HEK293 (cell line): Measurements from ENCODE around the gene ETV4.

Source experiments
- CTCF ChIA-PET: fragments of 350-600 bp; formaldehyde crosslinking; extraction: SDS; loops from one replicate; lab custom pipeline; 2021; ENCODE audit warnings: antibody characterized with exemption; lab: Yijun Ruan, JAX
- POLR2A ChIA-PET: fragments of 300-600 bp; formaldehyde crosslinking; extraction: SDS; loops from one replicate; lab custom pipeline; 2020; ENCODE audit warnings: antibody characterized with exemption, inconsistent platforms; lab: Yijun Ruan, JAX
- H3K27ac ChIP-seq: fragments of 200-500 bp; sonication (Bioruptor generic); 2 replicates; pipeline ENCODE4 v1.5.1; 2014; ENCODE audit warnings: low read depth, low read length, control low read depth, inconsistent platforms; ENCODE audit errors: extremely low read depth
- H3K36me3 ChIP-seq, 2 experiments: fragments of 200-500 bp in 1 of 2; sonication (Bioruptor generic) in 1 of 2; 1 replicate in 1 of 2; 2 replicates in 1 of 2; pipeline ENCODE4 v1.5.1; 2014 to 2017; ENCODE audit warnings: inconsistent platforms in 2 of 2, low read length in 2 of 2; ENCODE audit not compliant: control insufficient read depth in 2 of 2, insufficient read depth in 1 of 2
- H3K4me1 ChIP-seq: fragments of 200-500 bp; sonication (Bioruptor generic); 2 replicates; pipeline ENCODE4 v1.5.1; 2014; ENCODE audit warnings: mild to moderate bottlenecking, low read length, inconsistent platforms; ENCODE audit not compliant: control insufficient read depth, insufficient read depth
- H3K4me3 ChIP-seq: 2 replicates; pipeline ENCODE4 v1.5.1; 2011; ENCODE audit warnings: low read depth, mild to moderate bottlenecking, control low read depth, low read length, moderate library complexity
- H3K9me3 ChIP-seq: fragments of 200-500 bp; sonication (Bioruptor generic); 2 replicates; pipeline ENCODE4 v1.5.1; 2014; ENCODE audit warnings: low read depth, low read length, inconsistent platforms; ENCODE audit not compliant: control insufficient read depth, insufficient read depth
- BCL6B ChIP-seq: fragments of 450-650 bp; formaldehyde crosslinking; IDR thresholded peaks from 2 replicates; pipeline ENCODE4 v1.5.1; 2017; ENCODE audit warnings: missing biosample characterization, missing genetic modification characterization
- FEZF1 ChIP-seq: fragments of 450-650 bp; formaldehyde crosslinking; IDR thresholded peaks from 2 replicates; pipeline ENCODE4 v1.5.1; 2016; ENCODE audit warnings: missing biosample characterization, missing genetic modification characterization
- GFI1B ChIP-seq: fragments of 450-650 bp; formaldehyde crosslinking; IDR thresholded peaks from 2 replicates; pipeline ENCODE4 v1.5.1; 2016; ENCODE audit warnings: missing biosample characterization, missing genetic modification characterization
- IKZF3 ChIP-seq: fragments of 450-650 bp; IDR thresholded peaks from 2 replicates; pipeline ENCODE4 v1.5.0; 2018; ENCODE audit warnings: missing biosample characterization, mild to moderate bottlenecking, missing genetic modification characterization, moderate library complexity
- MZF1 ChIP-seq: fragments of 450-650 bp; formaldehyde crosslinking; IDR thresholded peaks from 2 replicates; pipeline ENCODE4 v1.5.1; 2017; ENCODE audit warnings: missing biosample characterization, missing genetic modification characterization, borderline replicate concordance
- PBX3 ChIP-seq: sonication (generic); formaldehyde crosslinking; IDR thresholded peaks from 2 replicates; pipeline ENCODE4 v1.8.1; 2022; ENCODE audit warnings: mild to moderate bottlenecking, moderate library complexity, missing genetic modification reagents
- SALL2 ChIP-seq: fragments of 450-650 bp; formaldehyde crosslinking; IDR thresholded peaks from 2 replicates; pipeline ENCODE4 v1.5.0; 2017; ENCODE audit warnings: missing biosample characterization, mild to moderate bottlenecking, missing genetic modification characterization, borderline replicate concordance
- TCF7L2 ChIP-seq: IDR thresholded peaks from 2 replicates; pipeline ENCODE4 v1.6.1; 2011; ENCODE audit warnings: low read depth, mild to moderate bottlenecking, inconsistent platforms, low read length, moderate library complexity, borderline replicate concordance
- TRIM28 ChIP-seq: IDR thresholded peaks from 2 replicates; pipeline ENCODE4 v1.6.1; 2011; ENCODE audit warnings: low read length, control low read depth, borderline replicate concordance
- TSHZ1 ChIP-seq: fragments of 450-650 bp; formaldehyde crosslinking; IDR thresholded peaks from 2 replicates; pipeline ENCODE4 v1.5.1; 2016; ENCODE audit warnings: missing biosample characterization, missing genetic modification characterization, borderline replicate concordance
- ZBTB20 ChIP-seq: fragments of 450-650 bp; formaldehyde crosslinking; IDR thresholded peaks from 2 replicates; pipeline ENCODE4 v1.5.1; 2016; ENCODE audit warnings: missing biosample characterization, missing genetic modification characterization
- ZBTB48 ChIP-seq: fragments of 450-650 bp; formaldehyde crosslinking; IDR thresholded peaks from 2 replicates; pipeline ENCODE4 v1.5.1; 2016; ENCODE audit warnings: missing biosample characterization, missing genetic modification characterization
- ZFP69B ChIP-seq: fragments of 450-650 bp; formaldehyde crosslinking; IDR thresholded peaks from 2 replicates; pipeline ENCODE4 v1.5.1; 2016; ENCODE audit warnings: missing biosample characterization, missing genetic modification characterization
- ZNF248 ChIP-seq: fragments of 450-650 bp; formaldehyde crosslinking; IDR thresholded peaks from 2 replicates; pipeline ENCODE4 v1.5.1; 2017; ENCODE audit warnings: missing biosample characterization, missing genetic modification characterization
- ZNF335 ChIP-seq: fragments of 450-650 bp; formaldehyde crosslinking; conservative IDR thresholded peaks from 2 replicates; pipeline ENCODE4 v1.5.1; 2016; ENCODE audit warnings: missing biosample characterization, missing genetic modification characterization
- ZNF341 ChIP-seq: fragments of 450-650 bp; formaldehyde crosslinking; IDR thresholded peaks from 2 replicates; pipeline ENCODE4; 2016; ENCODE audit warnings: low read depth, missing biosample characterization, missing genetic modification characterization
- ZNF398 ChIP-seq: fragments of 450-650 bp; formaldehyde crosslinking; IDR thresholded peaks from 2 replicates; pipeline ENCODE4 v1.5.1; 2017; ENCODE audit warnings: missing biosample characterization, missing genetic modification characterization
- ZNF449 ChIP-seq: fragments of 450-650 bp; formaldehyde crosslinking; IDR thresholded peaks from 2 replicates; pipeline ENCODE4 v1.5.1; 2017; ENCODE audit warnings: missing biosample characterization, mild to moderate bottlenecking, missing genetic modification characterization, moderate library complexity
- ZNF518A ChIP-seq: fragments of 450-650 bp; formaldehyde crosslinking; conservative IDR thresholded peaks from 2 replicates; pipeline ENCODE4 v1.5.1; 2016; ENCODE audit warnings: low read depth, missing biosample characterization, missing genetic modification characterization
- ZNF658 ChIP-seq: fragments of 450-650 bp; formaldehyde crosslinking; IDR thresholded peaks from 2 replicates; pipeline ENCODE4; 2016; ENCODE audit warnings: missing biosample characterization, missing genetic modification characterization
- ZNF747 ChIP-seq: fragments of 450-650 bp; formaldehyde crosslinking; IDR thresholded peaks from 2 replicates; pipeline ENCODE4 v1.5.1; 2016; ENCODE audit warnings: missing biosample characterization, missing genetic modification characterization

ETV4 gene

GRCh38 chr17:43562679-43563599 lies 16.8 kb upstream of the ETV4 start:
- POLR2A ChIA-PET: no interaction called here
- TF ChIP-seq ZNF248 (tag by site-specific recombination) (no peak), BCL6B (tag by site-specific recombination) (no peak), ZBTB48 (tag by site-specific recombination) (0 out of 2 replicates have a peak, but pooled peaks have one; percentile 4), TRIM28 (peak; percentile 21; the same call in 1 of the 2 replicates), IKZF3 (tag by site-specific recombination) (0 out of 2 replicates have a peak, but pooled peaks have one; percentile 18), ZNF341 (tag by site-specific recombination) (peak; percentile 99), TSHZ1 (tag by site-specific recombination) (no peak), FEZF1 (tag by site-specific recombination) (peak; percentile 68), ZNF335 (tag by site-specific recombination) (peak; percentile 50; the same call in 1 of the 2 replicates), ZBTB20 (no peak), ZNF449 (tag by site-specific recombination) (peak; percentile 88), ZNF398 (tag by site-specific recombination) (peak; percentile 26; the same call in 1 of the 2 replicates), ZNF658 (tag by site-specific recombination) (no peak), ZFP69B (tag by site-specific recombination) (peak; percentile 64), ZNF518A (tag by site-specific recombination) (no peak), SALL2 (tag by site-specific recombination) (no peak), GFI1B (no peak), ZNF747 (tag by site-specific recombination) (no peak), MZF1 (no peak), PBX3 (no peak), TCF7L2 (peak; percentile 81; the same call in 1 of the 2 replicates)

More at GRCh38 chr17:43562679-43563599, 16.8 kb upstream of the ETV4 start:
- Histone ChIP-seq H3K36me3 (no peaks in the 10 kb centered on the region), H3K4me1 (peaks cover 12% of the 10 kb centered on the region), H3K9me3 (no peaks in the 10 kb centered on the region), H3K27ac (no peak overlapping the region), H3K4me3 (no peak overlapping the region)
- CTCF ChIA-PET: interaction anchor here (0.5 to 3.5 kb wide), 9 partner anchors 12 to 204 kb away, joined by 3 to 20 read pairs (median 3); no protein-coding TSS in a partner anchor
